GM11168 (cell line): ENCODE measurements around the gene CACNA1G.

Experiments
- in situ Hi-C: fragments of 300-500 bp; cut with MboI; formaldehyde crosslinking; loops from one replicate; pipeline ENCODE4 v1.12.0; 2022; ENCODE audit warnings: low sequenced_read_pairs; ENCODE audit not compliant: unreplicated experiment

Gene CACNA1G

GRCh38 chr17:50604513-50604912 lies 44.0 kb downstream of the CACNA1G start:
- in situ Hi-C loops, result no loop called here

- in situ Hi-C loops, result no loop called here
Measured at GRCh38 chr17:50605429-50605828, 44.9 kb downstream of the CACNA1G start.

GRCh38 chr17:50607522-50608175 lies 47.1 kb downstream of the CACNA1G start:
- in situ Hi-C loops, result no loop called here

GRCh38 chr17:50608700-50609379 lies 48.3 kb downstream of the CACNA1G start:
- in situ Hi-C loops, result no loop called here

- in situ Hi-C loops, result no loop called here
Measured at GRCh38 chr17:50609380-50610074, 49.0 kb downstream of the CACNA1G start.

GRCh38 chr17:50611634-50612033 lies 51.1 kb downstream of the CACNA1G start:
- in situ Hi-C loops, result no loop called here

- in situ Hi-C loops, result no loop called here
Measured at GRCh38 chr17:50612281-50612680, 51.8 kb downstream of the CACNA1G start.

GRCh38 chr17:50613007-50613992 lies 52.8 kb downstream of the CACNA1G start:
- in situ Hi-C loops, result no loop called here

- in situ Hi-C loops, result no loop called here
Measured at GRCh38 chr17:50614471-50615051, 54.0 kb downstream of the CACNA1G start.

GRCh38 chr17:50615828-50616227 lies 55.3 kb downstream of the CACNA1G start:
- in situ Hi-C loops, result no loop called here

GRCh38 chr17:50618300-50618699 lies 57.8 kb downstream of the CACNA1G start:
- in situ Hi-C loops, result no loop called here

- in situ Hi-C loops, result no loop called here
Measured at GRCh38 chr17:50618941-50619340, 58.4 kb downstream of the CACNA1G start.

GRCh38 chr17:50619489-50619888 lies 59.0 kb downstream of the CACNA1G start:
- in situ Hi-C loops, result no loop called here

GRCh38 chr17:50620237-50620636 lies 59.7 kb downstream of the CACNA1G start:
- in situ Hi-C loops, result no loop called here

- in situ Hi-C loops, result no loop called here
Measured at GRCh38 chr17:50620858-50621257, 60.3 kb downstream of the CACNA1G start.

- in situ Hi-C loops, result no loop called here
Measured at GRCh38 chr17:50621574-50622031, 61.1 kb downstream of the CACNA1G start.

- in situ Hi-C loops, result no loop called here
Measured at GRCh38 chr17:50624321-50624934, 63.9 kb downstream of the CACNA1G start.

GRCh38 chr17:50625032-50625871 lies 64.7 kb downstream of the CACNA1G start:
- in situ Hi-C loops, result loop anchor here (5.0 kb wide), 2 partner anchors 73 to 128 kb away; no protein-coding TSS in a partner anchor
